Muscle of back (tissue), 11 donors: ENCODE measurements around the gene TENT4B. TPM values are rescaled to one million over a fixed set of nuclear protein-coding genes. Genes with fewer than 3 reads are reported as not detected.

Source experiments
- DNase-seq, 3 donors: peaks; one replicate each; pipeline versions ENCODE4 v3.0.0 to v3.0.0-alpha.2; 2013
- polyA plus RNA-seq, 10 donors: library from polyadenylated mRNA; unstranded; fragments of 120-200 nt; gene quantifications; one replicate each; pipeline ENCODE4 v1.2.1, GENCODE V29; 2013; ENCODE audit not compliant: insufficient read length in 10 of 10

Gene TENT4B
- polyA plus RNA-seq, 10 donors, result 5.0 to 8.8 (median 7.0) TPM

DNA sequence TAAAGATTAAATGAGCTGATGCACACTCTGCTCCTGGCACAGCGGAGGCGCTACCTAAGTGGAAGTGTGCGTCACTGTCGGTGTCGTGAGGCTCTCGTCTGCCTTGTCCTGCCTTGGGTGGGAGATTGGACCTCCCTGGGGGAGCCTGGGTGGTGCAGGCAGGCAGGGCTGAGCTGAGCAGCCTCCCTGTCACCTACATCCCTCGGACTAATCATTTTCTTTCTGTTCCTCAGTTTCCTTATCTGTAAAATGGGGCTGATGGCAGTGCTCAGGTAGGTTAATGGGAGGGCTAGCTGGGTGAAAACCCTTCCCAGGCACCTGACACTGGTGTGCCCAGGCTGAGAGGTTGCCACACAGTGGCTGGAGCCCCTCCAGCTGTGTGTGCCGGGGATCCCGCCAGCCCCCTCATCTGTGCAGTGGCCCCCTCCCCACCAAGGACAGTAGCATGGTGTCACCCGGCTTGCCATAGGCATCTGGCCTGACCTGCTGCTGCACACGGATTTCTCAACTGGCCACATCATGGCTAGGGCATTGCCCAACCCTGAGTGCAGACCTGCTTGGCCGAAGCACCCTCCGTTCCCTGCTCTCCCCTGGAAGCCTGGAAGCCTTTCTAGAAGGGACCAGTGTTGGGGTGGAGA, 117.5 kb downstream of the TENT4B start:
- no peak for DNase-seq

DNA sequence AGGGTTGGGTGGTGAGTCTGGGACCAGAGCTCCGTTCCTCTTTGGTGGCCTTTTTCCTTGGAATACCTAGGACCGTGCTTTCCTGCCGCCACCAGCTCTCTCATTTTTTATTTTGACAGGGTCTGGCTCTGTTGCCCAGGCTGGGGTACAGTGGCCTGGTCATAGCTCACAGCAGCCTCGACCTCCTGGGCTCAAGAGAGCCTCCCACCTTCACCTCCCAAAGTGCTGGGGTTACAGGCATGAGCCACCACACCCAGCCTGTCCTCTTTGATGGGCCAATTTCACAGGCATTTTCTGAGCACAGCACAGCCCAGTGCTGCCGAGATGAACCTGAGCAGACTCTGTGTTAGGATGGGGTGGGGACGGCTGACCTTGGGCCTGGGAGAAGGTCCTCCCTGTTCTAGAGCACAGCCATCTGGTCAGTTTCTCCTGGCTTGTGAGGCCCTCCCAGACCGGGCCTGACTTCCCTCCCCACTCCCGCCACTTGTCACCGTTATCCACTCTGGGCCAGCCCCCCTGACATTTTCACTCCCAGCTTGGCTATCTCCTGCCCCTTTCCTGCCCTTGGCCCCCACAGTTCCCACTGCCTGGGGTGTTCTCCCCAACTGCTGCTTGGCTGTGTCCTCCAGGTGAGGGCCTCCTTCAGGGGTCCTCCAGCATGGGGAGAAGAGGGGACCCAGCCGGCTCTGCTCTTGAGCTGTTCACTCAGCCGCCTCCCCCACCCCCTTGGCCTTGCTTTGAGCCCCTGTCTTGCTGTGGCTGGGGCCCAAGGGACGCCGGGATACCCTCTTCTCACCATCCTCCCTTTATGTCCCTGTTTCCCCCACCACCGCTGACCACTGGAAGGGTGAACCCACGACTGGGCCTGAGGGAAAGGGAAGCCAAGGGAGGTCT, 118.3 kb downstream of the TENT4B start:
- no peak for DNase-seq

DNA sequence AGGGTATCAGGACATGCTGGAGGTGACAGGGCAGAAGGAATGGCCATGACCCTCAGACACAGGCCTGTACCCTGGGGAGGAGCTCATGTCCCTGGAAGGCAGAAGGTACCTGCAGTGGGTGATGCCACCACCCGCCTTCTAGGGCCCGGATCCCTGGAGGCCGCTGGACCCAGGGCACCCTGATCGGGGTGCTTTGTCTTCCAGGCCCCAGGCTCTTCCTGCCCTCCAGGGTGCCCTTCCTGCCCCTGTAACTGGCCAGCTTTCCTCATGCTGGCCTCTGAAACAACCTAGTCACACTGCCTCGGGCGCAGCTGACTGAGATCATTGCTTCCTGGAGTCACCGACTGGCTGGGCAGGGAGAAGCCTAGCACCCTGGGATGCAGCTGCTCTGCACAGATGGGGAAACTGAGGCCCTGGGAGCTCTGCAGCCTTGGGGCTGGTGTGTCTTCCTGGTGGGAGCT, 119.0 kb downstream of the TENT4B start:
- DNase-seq, result no peak

DNA sequence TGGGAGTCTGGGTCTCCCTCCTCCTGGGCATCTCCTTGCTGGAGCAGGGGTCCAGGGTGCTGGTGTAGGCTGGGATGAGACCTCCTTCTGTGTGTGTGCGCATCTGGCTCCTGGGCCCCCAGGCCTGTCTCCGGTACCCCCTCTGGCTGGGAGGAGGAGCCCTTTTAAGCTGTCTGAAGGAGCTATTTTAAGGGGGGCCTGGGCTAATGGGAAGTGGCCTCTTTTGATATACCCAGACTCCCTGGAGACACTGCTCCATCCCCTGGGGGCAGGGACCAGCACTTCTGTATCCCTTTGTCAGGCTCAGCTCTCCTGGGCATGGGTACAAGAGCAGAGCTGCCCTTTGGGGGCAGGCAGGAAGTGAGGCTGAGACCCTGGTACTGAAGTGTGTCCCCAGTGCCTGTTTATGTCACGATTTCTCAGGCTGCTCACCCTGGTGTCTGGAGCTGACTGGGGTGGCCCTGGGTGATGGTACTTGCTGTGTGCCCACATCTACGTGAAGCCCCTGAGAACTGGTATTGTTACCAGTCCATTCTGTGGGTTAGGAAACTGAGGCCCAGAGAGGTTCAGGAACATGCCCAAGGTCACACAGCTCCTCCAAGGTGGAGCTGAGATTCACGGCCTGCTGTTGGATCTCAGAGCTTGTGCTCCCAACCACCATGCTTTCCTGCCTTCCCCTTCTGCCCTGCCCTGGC, 119.7 kb downstream of the TENT4B start:
- DNase-seq, result no peak

DNA sequence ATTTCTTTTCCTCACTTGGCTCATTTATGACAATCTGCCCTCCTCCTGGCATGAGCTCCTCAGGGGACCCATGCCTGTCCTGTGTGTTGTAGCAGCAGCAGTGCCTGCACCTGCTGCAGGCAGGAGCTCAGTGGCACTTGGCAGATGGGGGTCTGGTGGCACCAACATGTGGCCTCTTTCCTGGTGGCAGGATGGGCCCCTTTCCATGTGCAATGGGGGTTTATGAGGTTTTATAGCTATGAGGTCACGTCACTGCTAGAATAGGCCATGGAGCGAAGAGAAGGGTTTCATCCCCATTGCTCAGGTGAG, 120.2 kb downstream of the TENT4B start:
- no peak for DNase-seq

DNA sequence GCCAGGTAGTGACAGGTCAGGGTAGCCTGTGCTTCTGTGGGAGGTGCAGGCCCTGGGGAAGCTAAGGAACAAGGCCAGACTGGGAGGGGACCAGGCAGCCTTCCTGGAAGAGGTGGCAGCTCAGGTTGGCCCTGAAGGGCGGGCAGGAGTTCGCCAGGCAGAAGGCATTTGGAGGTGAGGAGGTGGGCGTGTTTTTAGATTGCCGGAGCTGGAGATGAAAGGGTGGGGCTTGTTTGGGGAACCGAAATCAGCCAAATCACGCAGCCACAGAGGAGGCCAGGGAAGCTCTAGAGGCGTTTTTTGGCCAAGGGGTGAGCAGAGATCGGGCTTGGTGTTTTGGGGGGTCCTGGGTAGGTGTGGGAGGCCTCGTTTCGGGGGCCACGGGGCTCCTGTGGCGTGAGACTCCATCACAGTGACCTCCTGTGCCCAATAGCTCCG, 120.8 kb downstream of the TENT4B start:
- no peak for DNase-seq

DNA sequence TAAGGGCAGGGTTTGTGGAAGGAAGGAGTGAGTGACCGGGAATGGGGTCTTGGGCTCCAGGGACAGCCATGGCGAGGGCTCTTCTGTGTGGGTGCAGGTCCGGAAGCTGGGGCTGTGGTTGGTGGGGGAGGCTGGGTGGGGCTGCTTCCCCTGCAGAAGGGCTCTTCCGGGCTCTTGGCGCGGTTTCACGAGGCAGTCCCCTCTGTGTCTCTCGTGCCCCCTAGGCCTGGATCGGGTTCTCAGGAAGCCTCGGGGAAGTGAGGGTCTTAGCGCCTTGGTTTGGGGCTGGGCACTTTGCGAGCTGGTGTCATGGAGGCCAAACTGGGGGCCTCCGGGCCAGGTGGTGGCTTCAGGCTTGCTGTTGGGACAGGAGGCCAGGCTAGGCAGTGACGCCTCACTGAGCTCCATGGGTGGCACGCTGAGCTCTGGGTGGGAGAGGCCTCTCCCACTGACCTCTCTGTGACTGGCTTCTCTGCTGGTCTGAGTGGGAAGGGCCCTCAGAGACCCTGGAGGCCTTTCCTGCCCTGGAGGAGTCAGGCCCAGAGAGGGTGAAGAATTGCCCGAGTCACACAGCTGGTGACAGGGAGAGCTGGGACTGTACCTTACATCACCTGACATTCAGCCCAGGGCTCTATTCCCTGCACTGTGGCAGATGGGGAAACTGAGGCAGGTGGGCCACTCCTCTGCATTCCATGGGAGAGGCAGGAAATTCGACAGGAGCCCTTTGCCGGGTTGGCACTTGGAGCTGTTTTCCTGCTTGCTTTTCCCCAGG, 121.4 kb downstream of the TENT4B start:
- DNase-seq, result no peak

DNA sequence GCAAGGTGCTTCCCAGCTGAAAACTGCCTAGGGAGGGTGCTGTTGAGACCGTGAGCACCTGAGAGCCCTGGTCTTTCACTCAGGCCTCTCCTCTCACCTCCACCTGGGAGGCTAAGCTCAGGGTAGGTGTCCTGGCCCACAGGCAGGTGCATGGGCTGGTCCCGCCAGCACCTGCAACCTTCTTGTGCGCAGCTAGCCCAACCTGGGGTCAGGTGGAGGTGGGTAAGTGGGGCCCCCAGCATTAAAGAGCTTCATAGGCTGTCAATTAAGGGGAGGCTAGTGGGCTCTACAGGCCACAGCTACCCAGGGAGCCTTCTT, 122.0 kb downstream of the TENT4B start:
- no peak for DNase-seq

DNA sequence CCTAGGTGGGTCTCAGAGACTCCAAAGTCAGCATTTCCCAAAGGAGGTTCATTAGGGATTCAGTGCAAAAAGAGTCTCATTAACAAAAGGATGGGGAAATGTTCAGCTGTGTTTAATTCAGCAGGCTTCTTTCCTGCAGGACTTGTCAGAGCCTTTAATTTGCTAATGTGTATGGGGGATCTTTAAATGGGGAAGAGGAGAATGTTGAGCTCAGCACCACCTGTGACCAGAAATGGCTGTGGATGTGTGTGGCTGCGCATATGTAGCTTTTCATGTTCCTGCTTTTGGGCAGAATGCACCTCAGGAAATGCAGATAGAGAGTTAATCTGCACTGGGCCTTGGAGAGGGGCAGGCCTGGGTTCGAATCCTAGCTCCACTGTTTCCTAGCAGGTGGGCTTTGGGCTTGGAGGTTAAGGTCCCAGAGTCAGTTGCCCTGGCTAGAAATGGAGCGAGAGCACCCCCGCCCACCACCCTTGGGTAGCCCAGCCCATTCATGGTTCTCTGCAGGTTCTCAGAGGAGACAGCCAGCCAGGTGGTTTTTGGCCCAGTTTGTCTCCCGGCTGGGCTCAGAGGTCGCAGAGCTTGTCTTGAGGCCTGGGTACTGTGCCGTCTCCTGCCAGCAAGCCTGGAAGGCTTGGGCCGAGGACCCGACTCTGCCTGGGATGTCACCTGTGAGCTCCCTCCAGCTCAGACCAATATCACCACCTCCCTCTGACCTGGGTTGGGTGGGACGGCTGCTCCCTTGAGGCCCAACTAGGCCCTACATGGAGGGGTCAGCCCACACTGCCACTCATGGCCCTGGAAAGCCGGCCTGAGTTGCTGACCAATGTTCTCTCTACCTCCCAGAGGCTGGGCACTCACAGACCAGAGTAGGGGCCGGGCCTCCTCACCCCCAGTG, 122.6 kb downstream of the TENT4B start:
- DNase-seq, result no peak

DNA sequence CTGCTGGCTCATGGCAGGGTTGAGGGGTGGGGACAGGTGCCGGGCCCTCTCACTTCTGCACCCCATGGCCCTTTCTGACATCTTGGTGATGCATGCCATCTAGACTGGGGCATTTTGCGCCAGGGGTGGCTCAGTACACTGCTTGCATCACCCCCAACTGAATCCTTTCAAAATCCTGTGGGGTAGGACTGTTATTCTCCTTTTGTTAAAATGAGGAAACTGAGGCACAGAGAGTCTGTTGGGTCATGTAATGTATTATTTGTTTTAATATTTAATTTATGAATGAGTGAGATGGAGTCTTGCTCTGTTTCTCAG, 123.2 kb downstream of the TENT4B start:
- no peak for DNase-seq

DNA sequence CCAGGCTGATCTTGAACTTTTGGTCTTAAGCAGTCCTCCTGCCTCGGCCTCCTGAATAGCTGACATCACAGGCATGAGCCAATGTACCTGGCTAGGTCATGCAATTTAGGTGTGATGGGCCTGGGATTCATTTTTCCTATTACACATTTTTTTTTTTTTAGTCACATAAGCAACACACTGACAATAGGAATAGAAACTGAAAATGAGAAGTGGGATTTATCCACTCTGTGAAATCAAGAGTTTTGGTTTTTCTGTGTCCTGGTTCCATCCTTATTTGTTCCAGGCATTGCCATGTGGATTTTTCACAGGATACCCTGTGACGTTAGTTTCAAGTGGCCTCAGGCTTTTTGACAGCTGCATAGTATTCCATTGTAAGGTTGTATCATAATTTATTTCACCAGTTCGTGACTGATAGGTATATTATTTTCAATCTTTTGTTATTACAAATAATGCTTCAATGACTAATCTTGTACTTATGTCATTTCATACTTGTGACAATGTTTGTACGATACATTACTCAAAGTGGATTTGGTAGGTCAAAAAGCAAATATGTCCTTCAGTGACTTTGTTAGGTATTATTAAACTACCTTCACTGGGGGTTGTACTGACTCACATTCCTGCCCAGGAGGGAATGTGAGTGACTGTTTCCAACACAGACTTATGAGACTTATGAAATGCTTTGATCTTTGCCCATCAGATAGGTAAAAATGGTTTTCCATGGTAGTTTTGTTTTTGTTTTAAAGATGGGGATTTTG, 123.9 kb downstream of the TENT4B start:
- no peak for DNase-seq

DNA sequence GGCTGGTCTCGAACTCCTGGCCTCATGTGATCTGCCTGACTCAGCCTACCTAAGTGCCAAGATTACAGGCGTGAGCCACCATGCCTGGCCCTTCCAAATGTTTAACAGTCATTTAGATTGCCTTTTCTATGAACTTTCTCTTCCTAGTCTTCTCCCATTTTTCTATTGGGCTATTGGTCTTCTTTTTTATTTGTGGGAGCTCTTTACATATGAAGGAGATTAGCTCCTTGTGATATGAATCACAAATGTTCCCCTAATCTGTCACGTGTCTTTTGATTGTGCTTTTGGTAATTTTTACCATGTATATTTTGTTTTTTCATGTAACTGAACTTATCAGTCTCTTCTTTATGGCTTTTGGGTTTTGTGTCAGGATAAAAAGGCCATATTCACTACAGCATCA, 125.1 kb downstream of the TENT4B start:
- DNase-seq, result no peak

DNA sequence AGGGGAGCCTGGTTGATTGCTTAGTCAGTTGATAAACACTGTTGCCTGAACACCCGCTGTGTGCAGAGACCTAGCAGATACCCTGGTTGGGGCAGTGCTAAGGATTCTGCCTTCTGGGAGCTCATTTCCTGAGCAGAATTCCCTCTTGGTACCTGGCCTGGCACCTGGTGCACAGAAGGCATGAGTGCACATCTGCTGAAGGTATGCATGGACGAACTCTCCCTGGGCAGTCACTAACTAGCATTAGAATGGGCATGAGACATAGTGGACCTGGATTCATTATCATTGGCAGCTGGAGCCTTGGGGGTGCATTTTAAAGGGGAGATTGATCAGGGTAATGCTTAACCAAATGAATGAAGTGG, 126.4 kb downstream of the TENT4B start:
- DNase-seq, result no peak

DNA sequence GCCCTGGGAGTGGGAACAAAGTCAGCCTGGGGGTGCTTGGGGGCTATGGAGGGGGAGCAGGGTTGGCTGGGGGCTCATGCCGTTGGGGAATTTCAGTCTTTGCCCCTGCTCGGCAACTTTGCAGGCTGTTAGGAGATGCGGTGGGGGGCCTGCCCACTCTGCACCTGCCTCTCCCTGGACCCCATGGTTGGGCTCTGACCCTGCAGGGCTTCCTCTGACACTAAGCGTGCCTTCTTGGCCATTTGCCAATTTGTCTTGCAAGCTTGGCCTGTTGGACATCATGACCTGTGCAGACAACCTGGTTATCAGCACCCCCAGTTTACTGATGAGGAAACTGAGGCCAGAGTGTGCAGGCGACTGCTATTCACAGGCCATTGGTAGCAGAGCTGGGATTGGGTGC, 127.8 kb downstream of the TENT4B start:
- DNase-seq, result no peak

Other genes starting within 250 kb of the TENT4B start
- 10 to 100 TPM; 14.6 to 27.3 (median 21.0) TPM for gene CNEP1R1, start 128.1 kb upstream of the TENT4B start, polyA plus RNA-seq
- gene HEATR3, start 87.3 kb upstream of the TENT4B start, polyA plus RNA-seq, result 10 to 100 TPM; 13.8 to 19.0 (median 16.2) TPM
- gene ADCY7, start 113.2 kb downstream of the TENT4B start, polyA plus RNA-seq, result 10 to 100 TPM in 1 of 10 donors, 1 to 10 TPM in 9; 4.6 to 10.6 (median 8.9) TPM
- 10 to 100 TPM; 61.1 to 80.4 (median 68.5) TPM for gene BRD7, start 215.7 kb downstream of the TENT4B start, polyA plus RNA-seq